Naive thymus-derived CD4-positive, alpha-beta T cell (primary cell): Measurements from ENCODE around the gene DENND4B. TPM values are rescaled to one million over a fixed set of nuclear protein-coding genes. Genes with fewer than 3 reads are reported as not detected.

ENCODE experiments used
- ATAC-seq: fragments of 150-1000 bp; cut with Tn5 transposase; 2 replicates; pipeline ENCODE4 v1.10.0; 2021; ENCODE audit warnings: mild to moderate bottlenecking, moderate library complexity
- CTCF ChIA-PET: fragments of 350-600 bp; sonication (Branson Sonifier 250); formaldehyde crosslinking; loops from one replicate; lab custom pipeline; 2021; ENCODE audit warnings: antibody characterized with exemption; lab: Charles Lee
- POLR2A ChIA-PET: fragments of 350-600 bp; sonication (Branson Sonifier 250); formaldehyde crosslinking; loops from one replicate; lab custom pipeline; 2021; ENCODE audit warnings: antibody characterized with exemption, inconsistent platforms; lab: Charles Lee
- DNase-seq, 9 donors: peaks; one replicate each; pipeline versions ENCODE4 v3.0.0 to v3.0.0-alpha.2; 2020 to 2022; ENCODE audit warnings: mixed read lengths in 1 of 9
- H3K27ac ChIP-seq: one replicate; pipeline ENCODE4 v1.7.0; 2013; ENCODE audit warnings: mild to moderate bottlenecking, low read depth, low read length, moderate library complexity
- H3K27me3 ChIP-seq, 2 donors: one replicate each; pipeline ENCODE4 v1.7.0; 2013; ENCODE audit warnings: low read length in 2 of 2, mild to moderate bottlenecking in 2 of 2, moderate library complexity in 2 of 2; ENCODE audit not compliant: control insufficient read depth in 2 of 2, insufficient read depth in 2 of 2
- H3K36me3 ChIP-seq, 3 experiments: 1 replicate in 2 of 3; 2 replicates in 1 of 3; pipeline ENCODE4 v1.7.0; 2013; ENCODE audit warnings: low read length in 3 of 3, mild to moderate bottlenecking in 3 of 3, moderate library complexity in 1 of 3; ENCODE audit not compliant: insufficient read depth in 3 of 3, control insufficient read depth in 2 of 3
- H3K4me1 ChIP-seq, 2 donors: one replicate each; pipeline ENCODE4 v1.7.0; 2013; ENCODE audit warnings: low read length in 2 of 2, mild to moderate bottlenecking in 2 of 2, moderate library complexity in 1 of 2; ENCODE audit not compliant: control insufficient read depth in 2 of 2, insufficient read depth in 2 of 2
- H3K4me3 ChIP-seq: 2 replicates; pipeline ENCODE4 v1.7.0; 2013; ENCODE audit warnings: mild to moderate bottlenecking, low read length
- H3K9me3 ChIP-seq, 3 experiments: 1 replicate in 2 of 3; 2 replicates in 1 of 3; pipeline ENCODE4 v1.7.0; 2013; ENCODE audit warnings: low read length in 3 of 3; ENCODE audit not compliant: control insufficient read depth in 2 of 3
- H3K27ac Mint-ChIP-seq, 9 donors: one replicate each; pipeline ENCODE4 v1.8.0; 2020 to 2022; ENCODE audit warnings: mixed read lengths in 9 of 9, mild to moderate bottlenecking in 8 of 9, moderate library complexity in 5 of 9, inconsistent platforms in 2 of 9
- H3K27me3 Mint-ChIP-seq, 5 donors: one replicate each; pipeline ENCODE4 v1.8.0; 2021 to 2022; ENCODE audit warnings: mixed read lengths in 5 of 5, mild to moderate bottlenecking in 1 of 5
- H3K36me3 Mint-ChIP-seq, 5 donors: one replicate each; pipeline ENCODE4 v1.8.0; 2020 to 2022; ENCODE audit warnings: mixed read lengths in 5 of 5, mild to moderate bottlenecking in 3 of 5, inconsistent platforms in 1 of 5
- H3K4me1 Mint-ChIP-seq, 7 donors: one replicate each; pipeline ENCODE4 v1.8.0; 2020 to 2022; ENCODE audit warnings: mixed read lengths in 7 of 7, mild to moderate bottlenecking in 3 of 7, inconsistent platforms in 1 of 7
- H3K4me3 Mint-ChIP-seq, 10 donors: one replicate each; pipeline ENCODE4 v1.8.0; 2020 to 2022; ENCODE audit warnings: mild to moderate bottlenecking in 10 of 10, mixed read lengths in 10 of 10, moderate library complexity in 6 of 10, inconsistent platforms in 2 of 10
- H3K9me3 Mint-ChIP-seq, 11 donors: one replicate each; pipeline ENCODE4 v1.8.0; 2020 to 2022; ENCODE audit warnings: mixed read lengths in 11 of 11, mild to moderate bottlenecking in 4 of 11, inconsistent platforms in 1 of 11, moderate library complexity in 1 of 11
- intact Hi-C, 2 donors: fragments of 100-400 bp; cut with micrococcal nuclease; formaldehyde crosslinking; loops; one replicate each; pipeline ENCODE4 v1.15.1; 2023
- polyA plus RNA-seq, 2 donors: library from polyadenylated mRNA; unstranded; fragments of 300-500 nt; fragmentation: Illumina TruSeq; gene quantifications; one replicate each; pipeline ENCODE4 v1.2.3, GENCODE V29; 2021
- total RNA-seq, 6 experiments: library from RNA in 5 of 6; stranded (reverse) in 5 of 6; gene quantifications; 1 replicate in 5 of 6; 2 replicates in 1 of 6; pipeline ENCODE4 v1.2.3 and lab custom pipeline; 2021 to 2026

Gene DENND4B
- total and polyA plus RNA-seq, 7 experiments from 2014 or later: 12.5 to 223 (median 170) TPM

DNA sequence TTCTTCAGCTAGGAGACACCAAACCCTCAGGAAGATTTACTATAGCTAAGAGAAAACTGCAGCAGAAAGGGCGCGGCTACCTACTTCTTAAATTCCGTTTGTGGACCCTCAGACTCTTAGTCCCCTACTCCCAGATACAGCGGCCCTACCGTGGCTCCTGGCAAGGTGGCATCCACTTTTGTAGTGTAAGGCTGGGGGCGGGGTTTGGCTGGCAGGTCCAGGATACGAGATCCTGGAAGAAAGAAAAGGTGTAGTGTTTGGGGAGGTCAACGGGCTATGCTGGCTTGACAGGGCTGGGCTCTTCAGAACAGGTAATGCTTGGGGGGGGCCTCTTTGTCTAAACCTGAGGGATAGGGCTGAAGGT lies 21.5 kb upstream of the DENND4B start:
- DNase-seq: no peak
- Histone ChIP-seq H3K4me3 (peak overlapping the region; percentile 89), H3K4me1 (peaks cover 25 to 35% of the 10 kb centered on the region in 2 donors)

DNA sequence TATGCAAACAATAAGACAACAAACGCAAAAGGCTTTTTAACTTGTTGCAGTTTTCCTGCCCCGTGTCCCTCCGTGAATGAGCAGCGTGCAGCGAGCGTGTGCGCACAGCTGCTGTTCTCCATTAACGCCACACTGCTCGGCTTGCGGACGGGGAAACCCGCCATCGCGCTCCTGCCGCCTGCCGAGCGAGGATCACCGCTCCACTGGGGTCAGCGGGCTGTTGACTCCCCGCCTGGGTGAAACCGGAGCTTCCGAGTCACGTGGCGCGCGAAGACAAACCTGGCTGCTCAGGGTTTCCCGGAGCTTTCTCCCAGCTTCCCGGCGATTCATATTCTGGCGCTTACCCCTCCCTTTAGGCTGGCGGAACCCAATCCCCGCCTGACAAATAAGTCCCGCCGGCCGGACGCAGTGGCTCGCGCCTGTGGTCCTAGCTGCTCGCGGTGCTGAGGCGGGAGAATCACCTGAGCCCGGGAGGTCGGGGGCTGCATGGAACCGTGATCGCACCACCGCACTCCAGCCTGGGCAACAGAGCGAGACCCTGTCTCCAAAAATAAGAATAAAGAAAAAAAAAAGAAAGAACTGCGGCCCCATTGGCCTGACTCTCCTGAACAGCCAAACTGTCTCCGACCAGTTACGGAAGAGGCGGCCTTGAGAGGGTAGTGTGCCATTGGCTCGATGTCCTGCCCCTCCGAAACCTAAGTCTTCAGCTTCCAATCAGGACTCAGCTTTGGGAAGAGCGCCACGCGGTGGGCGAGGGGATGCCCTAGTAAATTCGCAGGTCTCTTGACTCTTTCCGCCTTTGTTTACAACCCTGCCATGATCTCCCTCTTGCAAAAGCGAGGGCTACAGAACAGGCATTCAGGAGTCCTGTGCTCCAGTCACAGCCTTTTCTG lies 20.8 kb upstream of the DENND4B start, which contains the start of gene CREB3L4:
CREB3L4 (plus strand) TSS at position 796 of the 893 bp plus-strand sequence. CDS start 624 bp downstream, outside the sequence.
- Mint-ChIP-seq H3K4me3 (peak within 1 kb of the TSS; percentile 83 to 97 (median 92)), H3K9me3 (no peaks in the 10 kb centered on the region), H3K27ac (peak within 1 kb of the TSS; percentile 87 to 99 (median 94)), H3K36me3 (peaks cover 0 to 7% (median 0%) of the 10 kb centered on the region in 5 donors), H3K27me3 (no peaks in the 10 kb centered on the region), H3K4me1 (peaks cover 27 to 72% (median 57%) of the 10 kb centered on the region in 7 donors)
- H3K4me3 ChIP-seq: peak within 1 kb of the TSS; percentile 89
- H3K27me3 ChIP-seq: no peaks in the 10 kb centered on the region
- CTCF ChIA-PET: interaction anchor here (0.6 to 2.2 kb wide), 14 partner anchors 11 to 387 kb away, joined by 3 to 11 read pairs (median 4); partner anchors contain the start of genes DENND4B, JTB and RAB13
- POLR2A ChIA-PET: interaction anchor here (0.5 to 7.0 kb wide), 22 partner anchors 9 to 1892 kb away, joined by 3 to 128 read pairs (median 4); partner anchors contain the start of genes CRTC2, DENND4B, GATAD2B and JTB
- peak; percentile 91 for ATAC-seq
- no peaks in the 10 kb centered on the region for H3K9me3 ChIP-seq
- H3K27ac ChIP-seq: peak within 1 kb of the TSS; percentile 79
- H3K36me3 ChIP-seq: peaks cover 0 to 3% (median 0%) of the 10 kb centered on the region in 3 experiments
- intact Hi-C loops: loop anchor here (1.0 to 10.0 kb wide), 9 partner anchors 9 to 987 kb away; partner anchors contain the start of genes JTB (in 2 of the 2), CRTC2 (in 1 of the 2), ILF2 (in 1 of the 2) and PBXIP1 (in 1 of the 2)
- H3K4me1 ChIP-seq: peaks cover 31 to 40% of the 10 kb centered on the region in 2 donors
- DNase-seq: peak; percentile 68 to 89 (median 84)

More for the DNA sequence above, 21.5 kb upstream of the DENND4B start:
- Mint-ChIP-seq H3K27ac (peak overlapping the region; percentile 87 to 99 (median 94)), H3K4me3 (peak overlapping the region; percentile 83 to 97 (median 92)), H3K9me3 (no peaks in the 10 kb centered on the region), H3K4me1 (peaks cover 22 to 68% (median 58%) of the 10 kb centered on the region in 7 donors), H3K27me3 (no peaks in the 10 kb centered on the region), H3K36me3 (peaks cover 0 to 9% (median 0%) of the 10 kb centered on the region in 5 donors)
- CTCF ChIA-PET: interaction anchor here (1.1 to 2.2 kb wide), 8 partner anchors 10 to 368 kb away, joined by 3 to 11 read pairs (median 5); partner anchors contain the start of genes DENND4B, JTB and RAB13
- intact Hi-C loops: loop anchor here (1.0 to 10.0 kb wide), 9 partner anchors 9 to 987 kb away; partner anchors contain the start of genes JTB (in 2 of the 2), CRTC2 (in 1 of the 2), ILF2 (in 1 of the 2) and PBXIP1 (in 1 of the 2)
- Histone ChIP-seq H3K36me3 (peaks cover 0 to 8% (median 0%) of the 10 kb centered on the region in 3 experiments), H3K9me3 (no peaks in the 10 kb centered on the region), H3K27me3 (no peaks in the 10 kb centered on the region), H3K27ac (peak overlapping the region; percentile 79)
- POLR2A ChIA-PET: interaction anchor here (0.5 to 7.0 kb wide), 20 partner anchors 9 to 1891 kb away, joined by 3 to 128 read pairs (median 4); partner anchors contain the start of genes CRTC2, DENND4B, GATAD2B and JTB
- ATAC-seq: no peak

DNA sequence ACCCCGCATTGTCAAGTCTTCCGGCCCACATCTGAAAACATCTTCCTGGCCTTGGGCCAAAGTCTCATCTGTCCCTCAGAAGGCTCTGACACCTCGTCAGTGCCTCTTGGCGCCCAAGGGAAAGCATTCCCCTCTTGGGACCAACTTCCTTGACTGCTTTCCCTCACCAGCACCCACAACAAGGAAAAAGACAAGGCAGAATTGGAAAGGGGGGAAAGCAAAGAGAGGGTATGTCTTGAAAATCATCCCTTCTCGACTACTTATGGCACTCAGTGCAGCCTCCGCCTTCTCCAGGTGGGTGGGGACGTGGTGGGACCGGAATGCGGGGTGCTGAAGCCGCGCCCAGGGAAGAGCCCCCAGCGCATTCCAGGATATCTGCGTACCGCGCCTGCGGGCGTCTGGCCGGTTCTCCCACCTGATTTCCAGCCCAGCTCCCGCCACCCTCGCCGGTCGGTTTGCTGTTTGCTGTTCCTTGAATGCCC lies 17.4 kb upstream of the DENND4B start:
- H3K4me1 Mint-ChIP-seq: peaks cover 39 to 71% (median 62%) of the 10 kb centered on the region in 7 donors
- H3K27me3 Mint-ChIP-seq: no peaks in the 10 kb centered on the region
- intact Hi-C loops: loop anchor here (1.0 to 10.0 kb wide), 7 partner anchors 13 to 991 kb away; partner anchors contain the start of genes RPS27 (in 2 of the 2), JTB (in 1 of the 2), PBXIP1 (in 1 of the 2) and S100A6 (in 1 of the 2)
- Histone ChIP-seq H3K4me3 (peak overlapping the region; percentile 91), H3K4me1 (peaks cover 32 to 36% of the 10 kb centered on the region in 2 donors), H3K9me3 (no peaks in the 10 kb centered on the region), H3K27ac (peak overlapping the region; percentile 84), H3K36me3 (peaks cover 0 to 8% (median 0%) of the 10 kb centered on the region in 3 experiments), H3K27me3 (no peaks in the 10 kb centered on the region)
- H3K4me3 Mint-ChIP-seq: peak overlapping the region; percentile 87 to 96 (median 91)
- POLR2A ChIA-PET: interaction anchor here (0.6 to 12.8 kb wide), 12 partner anchors 11 to 290 kb away, joined by 3 to 159 read pairs (median 7); partner anchors contain the start of genes DENND4B, GATAD2B, JTB and RAB13
- no peaks in the 10 kb centered on the region for H3K9me3 Mint-ChIP-seq
- H3K27ac Mint-ChIP-seq: peak overlapping the region; percentile 88 to 98 (median 93)
- CTCF ChIA-PET: interaction anchor here (1.2 to 1.4 kb wide), 3 partner anchors 13 to 23 kb away, joined by 3 to 5 read pairs (median 3); partner anchors contain the start of gene JTB
- peaks cover 0 to 14% (median 0%) of the 10 kb centered on the region in 5 donors for H3K36me3 Mint-ChIP-seq
- no peak for DNase-seq
- no peak for ATAC-seq

DNA sequence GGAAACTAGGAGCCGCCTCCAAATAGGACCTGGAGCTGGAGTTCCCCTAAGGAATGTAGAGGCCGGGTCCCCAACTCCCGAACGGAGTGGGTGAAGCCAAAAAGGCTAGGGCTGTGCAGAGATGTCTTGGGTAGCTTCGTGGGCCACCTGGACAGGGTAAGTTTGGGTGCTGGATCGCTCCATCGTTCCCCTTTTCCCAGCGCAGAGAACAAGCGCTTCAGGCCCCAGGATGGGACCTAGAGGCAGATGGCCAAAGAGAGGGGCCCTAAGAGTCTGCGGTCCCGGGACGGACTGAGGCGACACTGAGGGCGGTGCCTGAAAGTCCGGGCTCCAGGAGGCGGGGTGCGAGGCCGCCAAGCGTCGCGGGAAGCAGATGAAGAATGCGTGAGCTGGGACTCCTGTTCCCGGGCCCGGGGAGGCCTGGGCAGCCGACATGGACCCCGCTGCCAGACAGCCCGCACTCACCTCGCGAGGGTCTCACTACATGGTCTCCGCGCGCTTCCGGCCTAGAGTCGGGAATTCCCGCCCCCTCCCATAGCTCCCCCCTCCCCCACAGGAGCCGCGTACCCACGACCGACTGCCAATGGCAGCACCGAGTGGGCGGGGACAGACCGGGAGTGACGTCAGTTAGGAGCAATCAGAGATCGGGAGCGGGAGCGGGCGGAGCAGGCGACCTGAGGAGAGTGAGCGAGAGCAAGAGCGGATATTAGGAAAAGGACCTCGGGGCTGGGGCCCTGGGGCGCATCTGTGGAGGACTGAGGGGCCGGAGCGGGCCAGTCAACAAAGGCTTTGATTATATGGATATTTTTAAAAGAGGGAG lies 16.7 kb upstream of the DENND4B start, which contains the start of gene SLC39A1:
SLC39A1 (minus strand) TSS at position 508 of the 820 bp plus-strand sequence. CDS start 822 bp downstream, outside the sequence.
- Mint-ChIP-seq H3K27me3 (no peaks in the 10 kb centered on the region), H3K9me3 (no peaks in the 10 kb centered on the region), H3K27ac (peak within 1 kb of the TSS; percentile 88 to 98 (median 93)), H3K36me3 (peaks cover 0 to 14% (median 0%) of the 10 kb centered on the region in 5 donors), H3K4me3 (peak within 1 kb of the TSS; percentile 87 to 96 (median 91)), H3K4me1 (peaks cover 39 to 72% (median 67%) of the 10 kb centered on the region in 7 donors)
- CTCF ChIA-PET: interaction anchor here (1.0 to 1.3 kb wide), 4 partner anchors 18 to 166 kb away, joined by 3 to 5 read pairs (median 4); no protein-coding TSS in a partner anchor
- intact Hi-C loops: loop anchor here (1.0 to 10.0 kb wide), 7 partner anchors 14 to 992 kb away; partner anchors contain the start of genes RPS27 (in 2 of the 2), JTB (in 1 of the 2), PBXIP1 (in 1 of the 2) and S100A6 (in 1 of the 2)
- Histone ChIP-seq H3K9me3 (no peaks in the 10 kb centered on the region), H3K27ac (peak within 1 kb of the TSS; percentile 84), H3K36me3 (peaks cover 0 to 10% (median 0%) of the 10 kb centered on the region in 3 experiments), H3K27me3 (no peaks in the 10 kb centered on the region), H3K4me1 (peaks cover 32 to 36% of the 10 kb centered on the region in 2 donors), H3K4me3 (peak within 1 kb of the TSS; percentile 91)
- ATAC-seq (peak; percentile 67), DNase-seq (peak; percentile 82 to 96 (median 86))
- POLR2A ChIA-PET: interaction anchor here (0.5 to 12.8 kb wide), 17 partner anchors 9 to 1834 kb away, joined by 3 to 159 read pairs (median 4); partner anchors contain the start of genes DENND4B, GATAD2B, JTB and RAB13
